GM12878 (cell line): ENCODE measurements around the gene ADAP1. TPM values are rescaled to one million over a fixed set of nuclear protein-coding genes. Genes with fewer than 3 reads are reported as not detected.

ENCODE experiments used
- ATAC-seq: fragments of 200-7000 bp; cut with Tn5 transposase; 3 replicates; pipeline ENCODE4 v1.9.1; 2020; ENCODE audit warnings: mild to moderate bottlenecking, moderate library complexity
- BruUV-seq: library from RNA; stranded (reverse); fragments of 400-500 nt; replicated peaks from 2 replicates; lab custom pipeline; 2021; lab: Mats Ljungman, UMichigan
- CTCF ChIA-PET: fragments of 300-600 bp; sonication (Branson Sonifier 250); formaldehyde crosslinking; extraction: SDS; loops from one replicate; lab custom pipeline; 2021; ENCODE audit warnings: inconsistent platforms; lab: Yijun Ruan, JAX
- POLR2A ChIA-PET: fragments of 350-600 bp; formaldehyde crosslinking; extraction: SDS; loops from one replicate; lab custom pipeline; 2021; ENCODE audit warnings: inconsistent platforms; lab: Charles Lee
- RAD21 ChIA-PET: fragments of 300-600 bp; sonication (Branson Sonifier 250); formaldehyde crosslinking; loops from one replicate; lab custom pipeline; 2023; ENCODE audit warnings: antibody characterized with exemption; ENCODE audit not compliant: unreplicated experiment; lab: Charles Lee
- SMC1A ChIA-PET: fragments of 300-600 bp; sonication (Branson Sonifier 250); formaldehyde crosslinking; loops from one replicate; lab custom pipeline; 2023; ENCODE audit not compliant: unreplicated experiment, uncharacterized antibody; lab: Charles Lee
- DNase-seq: peaks from one replicate; pipeline ENCODE4 v3.0.0-alpha.2; 2011; ENCODE audit warnings: low read depth, low spot score
- FAIRE-seq: peaks from 3 replicates; lab custom pipeline; 2011; peaks lifted over from hg19 to GRCh38; lab: Jason Lieb, UNC
- H2AFZ ChIP-seq: 2 replicates; pipeline ENCODE4 v1.6.0; 2011; ENCODE audit warnings: low read depth, low read length, control low read depth; ENCODE audit not compliant: control insufficient read depth
- H3K27ac ChIP-seq: 2 replicates; pipeline ENCODE4 v1.5.1; 2011; ENCODE audit warnings: control low read depth; ENCODE audit not compliant: control insufficient read depth, insufficient read depth
- H3K27me3 ChIP-seq, 2 experiments: replicated peaks in 1 of 2; 2 replicates each; pipeline versions ENCODE4 v1.6.0 to v1.6.1; 2011; ENCODE audit warnings: low read length in 1 of 2; ENCODE audit not compliant: control insufficient read depth in 2 of 2, insufficient read depth in 2 of 2
- H3K36me3 ChIP-seq, 2 experiments: 2 replicates each; pipeline ENCODE4 v1.5.1; 2011; ENCODE audit warnings: low read length in 1 of 2; ENCODE audit not compliant: control insufficient read depth in 2 of 2, insufficient read depth in 2 of 2
- H3K4me1 ChIP-seq: 2 replicates; pipeline ENCODE4 v1.6.1; 2011; ENCODE audit warnings: mild to moderate bottlenecking, low read length, moderate library complexity, mixed read lengths; ENCODE audit not compliant: control insufficient read depth, insufficient read depth
- H3K4me2 ChIP-seq: 2 replicates; pipeline ENCODE4 v1.6.0; 2011; ENCODE audit warnings: control low read depth; ENCODE audit not compliant: control insufficient read depth, insufficient read depth
- H3K4me3 ChIP-seq: fragments of 200-600 bp; sonication (generic); 2 replicates; pipeline ENCODE4 v1.5.1; 2016
- H3K79me2 ChIP-seq: 2 replicates; pipeline ENCODE4 v1.6.0; 2011; ENCODE audit warnings: low read length; ENCODE audit not compliant: control insufficient read depth, insufficient read depth
- H3K9ac ChIP-seq: 2 replicates; pipeline ENCODE4 v1.8.0; 2011; ENCODE audit warnings: low read length, control low read depth, mixed read lengths; ENCODE audit not compliant: control insufficient read depth, insufficient read depth
- H3K9me3 ChIP-seq: replicated peaks from 3 replicates; pipeline ENCODE4 v1.5.1; 2011; ENCODE audit warnings: mild to moderate bottlenecking, low read length; ENCODE audit not compliant: control insufficient read depth, insufficient read depth
- H4K20me1 ChIP-seq: 2 replicates; pipeline ENCODE4 v1.6.0; 2011; ENCODE audit not compliant: control insufficient read depth, insufficient read depth
- BHLHE40 ChIP-seq, 2 experiments: fragments of 450-650 bp in 1 of 2; IDR thresholded peaks; 2 replicates each; pipeline ENCODE4 v1.6.1; 2011 to 2017; ENCODE audit warnings: low read depth in 2 of 2, borderline replicate concordance in 1 of 2, improper control_type of control experiment in 1 of 2, low read length in 1 of 2, mild to moderate bottlenecking in 1 of 2
- EGR1 ChIP-seq, 2 experiments: IDR thresholded peaks; 1 replicate in 1 of 2; 2 replicates in 1 of 2; pipeline ENCODE4 v1.6.1; 2011 to 2012; ENCODE audit warnings: low read depth in 2 of 2, low read length in 2 of 2, borderline replicate concordance in 1 of 2, mild to moderate bottlenecking in 1 of 2, moderate library complexity in 1 of 2
- EP300 ChIP-seq, 2 experiments: fragments of 150-350 bp in 1 of 2; IDR thresholded peaks; 2 replicates each; pipeline ENCODE4 v1.6.1; 2011 to 2012; ENCODE audit warnings: low read depth in 2 of 2, low read length in 2 of 2, borderline replicate concordance in 1 of 2, improper control_type of control experiment in 1 of 2, inconsistent platforms in 1 of 2; ENCODE audit not compliant: control insufficient read depth in 1 of 2
- ESRRA ChIP-seq: IDR thresholded peaks from 2 replicates; pipeline ENCODE4 v1.6.1; 2012; ENCODE audit warnings: mild to moderate bottlenecking, low read length, improper control_type of control experiment
- HDAC2 ChIP-seq: fragments of 200-600 bp; sonication (generic); IDR thresholded peaks from 2 replicates; pipeline ENCODE4 v1.6.1; 2017
- MAX ChIP-seq: IDR thresholded peaks from 2 replicates; pipeline ENCODE4 v1.6.1; 2012; ENCODE audit warnings: low read depth, low read length, improper control_type of control experiment
- MYC ChIP-seq: IDR thresholded peaks from 2 replicates; pipeline ENCODE4 v1.6.1; 2011; ENCODE audit warnings: mild to moderate bottlenecking, low read length, moderate library complexity, inconsistent platforms; ENCODE audit not compliant: insufficient read depth, insufficient replicate concordance, insufficient read length, severe bottlenecking
- NFXL1 ChIP-seq: fragments of 450-650 bp; IDR thresholded peaks from 2 replicates; pipeline ENCODE4 v1.6.1; 2017; ENCODE audit warnings: antibody characterized with exemption, mild to moderate bottlenecking, borderline replicate concordance
- NFYB ChIP-seq: IDR thresholded peaks from 2 replicates; pipeline ENCODE4 v1.6.1; 2011; ENCODE audit warnings: low read depth, mild to moderate bottlenecking, low read length, improper control_type of control experiment, moderate library complexity; ENCODE audit not compliant: insufficient read depth
- PAX5 ChIP-seq: IDR thresholded peaks from 2 replicates; pipeline ENCODE4 v1.6.1; 2011; ENCODE audit warnings: low read depth, low read length, borderline replicate concordance
- POLR2A ChIP-seq: IDR thresholded peaks from 2 replicates; pipeline ENCODE4 v1.6.1; 2011; ENCODE audit warnings: low read depth, mild to moderate bottlenecking, low read length
- SIX5 ChIP-seq: IDR thresholded peaks from 2 replicates; pipeline ENCODE4 v1.6.1; 2011; ENCODE audit warnings: mild to moderate bottlenecking, low read depth, low read length, moderate library complexity; ENCODE audit not compliant: severe bottlenecking
- USF1 ChIP-seq: IDR thresholded peaks from 2 replicates; pipeline ENCODE4 v1.6.1; 2011; ENCODE audit warnings: borderline replicate concordance, low read depth, mild to moderate bottlenecking, moderate library complexity, mixed read lengths, low read length; ENCODE audit not compliant: insufficient read depth; ENCODE audit errors: extremely low read length
- USF2 ChIP-seq: IDR thresholded peaks from 2 replicates; pipeline ENCODE4 v1.6.1; 2011; ENCODE audit warnings: low read depth, low read length, improper control_type of control experiment, borderline replicate concordance
- ZZZ3 ChIP-seq: IDR thresholded peaks from 2 replicates; pipeline ENCODE4 v1.6.1; 2011; ENCODE audit warnings: low read depth; ENCODE audit not compliant: control insufficient read depth, insufficient read length
- WGBS: methylation state at CpG from one replicate; pipeline ENCODE4 v1.1.6; 2016; ENCODE audit warnings: low lambda C conversion rate; ENCODE audit not compliant: insufficient replicate concordance, insufficient coverage; ENCODE audit errors: missing lambda C conversion rate; 5-methylcytosine and 5-hydroxymethylcytosine counted together
- in situ Hi-C: fragments of 300-500 bp; cut with MboI; formaldehyde crosslinking; loops from 9 replicates; pipeline ENCODE4 v1.14.3; 2018; ENCODE audit warnings: mixed read lengths
- intact Hi-C: fragments of 100-400 bp; cut with micrococcal nuclease; formaldehyde crosslinking; loops from one replicate; pipeline ENCODE4 v1.14.2; 2022; ENCODE audit not compliant: unreplicated experiment
- polyA plus RNA-seq, 11 experiments: library from polyadenylated mRNA; depleted of rRNA in 4 of 11; unstranded in 6 of 11; stranded (reverse) in 5 of 11; fragments of >200 nt; fragmentation: Nextera tagmentation in 4 of 11; fragmentation: Illumina TruSeq in 1 of 11; extraction: Ambion mirVana in 4 of 11; extraction: Trizol in 1 of 11; gene quantifications; 1 replicate in 1 of 11; 2 replicates in 10 of 11; pipeline versions ENCODE4 v1.2.1 to v1.2.3, GENCODE V29; 2011 to 2016; ENCODE audit warnings: inconsistent platforms in 2 of 11, missing spikeins in 2 of 11, low read depth in 1 of 11
- total RNA-seq, 4 experiments: library from RNA; depleted of rRNA in 3 of 4; stranded (reverse); fragments of >200 nt in 3 of 4; fragmentation: Illumina TruSeq in 1 of 4; extraction: Trizol in 1 of 4; gene quantifications; 2 replicates each; pipeline versions ENCODE4 v1.2.1 to v1.2.3, GENCODE V29; 2013 to 2021

ADAP1 gene
- total and polyA plus RNA-seq, 10 of the 15 experiments (the other 5 are each of a cell fraction or from before 2014, with no cell fraction given): 0.22 to 44.2 (median 22.0) TPM; not detected in 1

GRCh38 chr7:999941-1000935 lies 45.8 kb upstream of the ADAP1 start:
- no peak overlapping the region for H3K9ac ChIP-seq
- SMC1A ChIA-PET: interaction anchor here (1.9 to 2.1 kb wide), 2 partner anchors 24 to 65 kb away, joined by 7 to 8 read pairs; no protein-coding TSS in a partner anchor
- ATAC-seq: peak; percentile 18
- peak; percentile 32 for DNase-seq
- H3K27ac ChIP-seq: peak overlapping the region; percentile 52
- in situ Hi-C loops: loop anchor here (5.0 kb wide), 1 partner anchor 62 kb away; no protein-coding TSS in a partner anchor
- FAIRE-seq: no peak
- H4K20me1 ChIP-seq: no peaks in the 10 kb centered on the region
- no peaks in the 10 kb centered on the region for H3K27me3 ChIP-seq
- RAD21 ChIA-PET: interaction anchor here (0.6 to 3.4 kb wide), 5 partner anchors 22 to 86 kb away, joined by 3 to 11 read pairs (median 3); no protein-coding TSS in a partner anchor
- WGBS: 18% methylated on average over 52 of the region's 52 CpGs
- peak overlapping the region; percentile 60 for H3K4me2 ChIP-seq
- peaks cover 21% of the 10 kb centered on the region for H3K4me1 ChIP-seq
- CTCF ChIA-PET: interaction anchor here (9.3 kb wide), 1 partner anchor 65 kb away, joined by 280 read pairs; no protein-coding TSS in a partner anchor
- no peaks in the 10 kb centered on the region for H3K9me3 ChIP-seq
- intact Hi-C loops: no loop called here
- H3K36me3 ChIP-seq: peaks cover 3 to 9% of the 10 kb centered on the region in 2 experiments; a peak in 3 of 4 replicates
- no peaks in the 10 kb centered on the region for H3K79me2 ChIP-seq
- no peak overlapping the region for H3K4me3 ChIP-seq
- H2AFZ ChIP-seq: no peak overlapping the region
- POLR2A ChIA-PET: interaction anchor here (1.4 kb wide), 1 partner anchor 24 kb away, joined by 3 read pairs; no protein-coding TSS in a partner anchor
- BruUV-seq: no TSS peak
- TF ChIP-seq ZZZ3: no peak
- peak in 1 of 2 experiments; percentile 31; a peak in 1 of 4 replicates for TF ChIP-seq EP300 (IDR thresholded peaks at IDR 0.05; ENCODE audit: borderline replicate concordance in 1 of 2, control insufficient read depth in 1 of 2, low read depth in 2 of 2, low read length in 2 of 2)
- no peak for TF ChIP-seq NFXL1
- TF ChIP-seq POLR2A: peak; percentile 63
- 0 out of 2 replicates have a peak, but pooled peaks have one; percentile 26 for TF ChIP-seq MAX
- no peak for TF ChIP-seq USF2
- no peak for TF ChIP-seq EGR1 (IDR thresholded peaks at IDR 0.05; ENCODE audit: borderline replicate concordance in 1 of 2, low read depth in 2 of 2, low read length in 2 of 2)
- peak; percentile 89 to 90 for TF ChIP-seq BHLHE40 (IDR thresholded peaks at IDR 0.05; ENCODE audit: borderline replicate concordance in 1 of 2, low read depth in 2 of 2, low read length in 1 of 2)
- 0 out of 2 replicates have a peak, but pooled peaks have one; percentile 40 for TF ChIP-seq PAX5
- no peak for TF ChIP-seq MYC
- TF ChIP-seq NFYB: no peak
- no peak for TF ChIP-seq HDAC2
- TF ChIP-seq ESRRA: no peak
- no peak for TF ChIP-seq SIX5
- TF ChIP-seq USF1: peak; percentile 66
